ENCODE data around the gene PAK4. TPM values are rescaled to one million over a fixed set of nuclear protein-coding genes. Genes with fewer than 3 reads are reported as not detected.

Gene PAK4
- total and polyA plus RNA-seq, 2 of the 13 experiments (the other 11 are each of a cell fraction or from before 2014, with no cell fraction given): 9.5 to 17.8 TPM

GRCh38 chr19:39207293-39207836 is 81.8 kb downstream of the PAK4 start:
- H3K79me2 ChIP-seq (ENCODE audit: insufficient read depth, low read length): no peaks in the 10 kb centered on the region
- H3K9me3 ChIP-seq (ENCODE audit: low read length): no peaks in the 10 kb centered on the region
- ChIA-PET POLR2A (no interaction called here), CTCF (ENCODE audit: low intra/inter-chr PET ratio, low total read pairs) (no interaction called here)
- no peak overlapping the region for H2AFZ ChIP-seq (ENCODE audit: low read length)
- H3K4me3 ChIP-seq (replicated peaks in 1 of 3; ENCODE audit: insufficient read depth in 1 of 3, low read depth in 2 of 3, low read length in 3 of 3): no peak overlapping the region
- TF ChIP-seq UBTF (CRISPR knock-in tag; IDR thresholded peaks at IDR 0.05) (no peak), ZNF768 (CRISPR knock-in tag; IDR thresholded peaks at IDR 0.05) (peak; percentile 68; the same call in 1 of the 2 replicates)
- intact Hi-C loops (cut with micrococcal nuclease; ENCODE audit: unreplicated experiment) (no loop called here), in situ Hi-C loops (cut with HindIII; ENCODE audit: extremely low pct_ligation_motif_present, low pct_unique_long_range_greater_than_20kb) (no loop called here)
- ATAC-seq: no peak
- FAIRE-seq: no peak
- WGBS (ENCODE audit: low lambda C conversion rate): 18% methylated on average over 6 of the region's 6 CpGs
- DNase-seq (ENCODE audit: low spot score): no peak
- H3K27me3 ChIP-seq (ENCODE audit: control insufficient read depth in 1 of 2, insufficient read depth in 2 of 2, low read length in 2 of 2): peaks cover 6 to 29% of the 10 kb centered on the region in 2 experiments
- no peak overlapping the region for H3K9ac ChIP-seq (ENCODE audit: insufficient read depth, low read depth, low read length)
- H3K27ac ChIP-seq (ENCODE audit: extremely low read length, insufficient read depth, low read length): no peak overlapping the region
- no peak overlapping the region for H3K4me2 ChIP-seq (ENCODE audit: low read depth, low read length)
- peaks cover 3% of the 10 kb centered on the region; the same call in 1 of the 2 replicates for H3K4me1 ChIP-seq (ENCODE audit: insufficient read depth, low read length)
- H3K36me3 ChIP-seq (replicated peaks in 1 of 2; ENCODE audit: control insufficient read depth in 1 of 2, insufficient read depth in 2 of 2, low read length in 2 of 2): no peaks in the 10 kb centered on the region
- no peaks in the 10 kb centered on the region for H4K20me1 ChIP-seq (ENCODE audit: insufficient read depth, low read length)
- BruUV-seq (replicated peaks): no TSS peak

- CTCF ChIA-PET (ENCODE audit: low intra/inter-chr PET ratio, low total read pairs): no interaction called here
- Histone ChIP-seq H3K27me3 (ENCODE audit: control insufficient read depth in 1 of 2, insufficient read depth in 2 of 2, low read length in 2 of 2) (peaks cover 6 to 20% of the 10 kb centered on the region in 2 experiments), H3K79me2 (ENCODE audit: insufficient read depth, low read length) (no peaks in the 10 kb centered on the region), H3K27ac (ENCODE audit: extremely low read length, insufficient read depth, low read length) (no peak overlapping the region), H3K4me1 (ENCODE audit: insufficient read depth, low read length) (no peaks in the 10 kb centered on the region), H2AFZ (ENCODE audit: low read length) (no peak overlapping the region), H3K9me3 (ENCODE audit: low read length) (no peaks in the 10 kb centered on the region), H3K4me2 (ENCODE audit: low read depth, low read length) (no peak overlapping the region), H4K20me1 (ENCODE audit: insufficient read depth, low read length) (no peaks in the 10 kb centered on the region), H3K36me3 (replicated peaks in 1 of 2; ENCODE audit: control insufficient read depth in 1 of 2, insufficient read depth in 2 of 2, low read length in 2 of 2) (no peaks in the 10 kb centered on the region), H3K4me3 (replicated peaks in 1 of 3; ENCODE audit: insufficient read depth in 1 of 3, low read depth in 2 of 3, low read length in 3 of 3) (no peak overlapping the region), H3K9ac (ENCODE audit: insufficient read depth, low read depth, low read length) (no peak overlapping the region)
- intact Hi-C loops (cut with micrococcal nuclease; ENCODE audit: unreplicated experiment): no loop called here
- POLR2A ChIA-PET: no interaction called here
- in situ Hi-C loops (cut with HindIII; ENCODE audit: extremely low pct_ligation_motif_present, low pct_unique_long_range_greater_than_20kb): no loop called here
- FAIRE-seq (no peak), ATAC-seq (no peak), DNase-seq (ENCODE audit: low spot score) (no peak)
- no TSS peak for BruUV-seq (replicated peaks)
- WGBS (ENCODE audit: low lambda C conversion rate): 23% methylated on average over 2 of the region's 9 CpGs
- TF ChIP-seq SNAPC2 (CRISPR knock-in tag; IDR thresholded peaks at IDR 0.05): no peak
- no peak for TF ChIP-seq TGIF2 (CRISPR knock-in tag; IDR thresholded peaks at IDR 0.05)
- TF ChIP-seq NFYC (CRISPR knock-in tag; IDR thresholded peaks at IDR 0.05): no peak
- no peak for TF ChIP-seq ZMYM4 (CRISPR knock-in tag; IDR thresholded peaks at IDR 0.05)
- TF ChIP-seq ZNF549 (CRISPR knock-in tag; IDR thresholded peaks at IDR 0.05): no peak
- no peak for TF ChIP-seq ZNF256 (CRISPR knock-in tag; conservative IDR thresholded peaks at IDR 0.05)
- no peak for TF ChIP-seq JARID2 (CRISPR knock-in tag; IDR thresholded peaks at IDR 0.05; ENCODE audit: insufficient replicate concordance)
- no peak for TF ChIP-seq TCF7L2 (IDR thresholded peaks at IDR 0.05; ENCODE audit: low read depth, low read length)
- TF ChIP-seq ZNF234 (CRISPR knock-in tag; conservative IDR thresholded peaks at IDR 0.05): no peak
- TF ChIP-seq EZH2 (conservative IDR thresholded peaks at IDR 0.05; ENCODE audit: low read depth, low read length): no peak
- TF ChIP-seq ZNF709 (CRISPR knock-in tag; IDR thresholded peaks at IDR 0.05): no peak
- no peak for TF ChIP-seq ZNF547 (CRISPR knock-in tag; IDR thresholded peaks at IDR 0.05)
- no peak for TF ChIP-seq HIC2 (CRISPR knock-in tag; IDR thresholded peaks at IDR 0.05; ENCODE audit: low read depth)
- no peak for TF ChIP-seq ZNF550 (CRISPR knock-in tag; IDR thresholded peaks at IDR 0.05; ENCODE audit: borderline replicate concordance)
Observed at GRCh38 chr19:39208175-39208795, 82.7 kb downstream of the PAK4 start.

Data from HepG2 (cell line).